Measurements from ENCODE around the gene BCAS3.

DNA sequence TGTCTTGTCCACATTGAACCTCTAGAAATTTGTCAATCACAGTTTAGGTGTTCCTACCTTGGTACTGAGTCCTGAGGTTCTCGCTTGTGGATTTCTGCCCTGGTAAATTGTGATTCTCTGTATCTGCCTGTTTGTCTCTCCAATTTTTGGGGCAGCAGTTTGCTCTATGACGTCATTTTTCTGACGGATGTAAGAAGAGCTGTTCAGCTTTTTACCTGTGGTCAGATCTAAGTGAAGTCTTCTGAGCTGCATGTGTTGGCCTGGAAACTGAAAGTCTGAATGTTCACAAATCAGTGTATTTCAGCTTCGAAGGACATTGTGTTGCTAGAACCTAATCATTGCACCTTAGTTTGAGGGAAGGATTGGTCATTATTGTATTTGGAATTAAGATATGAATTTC is 63.4 kb downstream of the BCAS3 start:
- TF ChIP-seq EZH2phosphoT487 (IDR thresholded peaks at IDR 0.05; ENCODE audit: borderline replicate concordance) (no peak), POLR2A (IDR thresholded peaks at IDR 0.05; ENCODE audit: borderline replicate concordance, extremely low read depth, insufficient read depth, insufficient read length) (no peak), JUND (IDR thresholded peaks at IDR 0.05) (no peak), FOSL1 (IDR thresholded peaks at IDR 0.05; ENCODE audit: low read depth) (no peak), SP1 (IDR thresholded peaks at IDR 0.05; ENCODE audit: low read depth) (no peak), RAD21 (IDR thresholded peaks at IDR 0.05; ENCODE audit: low read depth) (no peak), EGR1 (IDR thresholded peaks at IDR 0.05; ENCODE audit: low read depth) (no peak), EZH2 (IDR thresholded peaks at IDR 0.05) (no peak), YY1 (IDR thresholded peaks at IDR 0.05; ENCODE audit: extremely low read depth, insufficient replicate concordance, low read depth, low read length) (no peak), POLR2AphosphoS5 (IDR thresholded peaks at IDR 0.05; ENCODE audit: low read depth, low read length) (no peak)
- TF ChIP-seq, protein P1, sequence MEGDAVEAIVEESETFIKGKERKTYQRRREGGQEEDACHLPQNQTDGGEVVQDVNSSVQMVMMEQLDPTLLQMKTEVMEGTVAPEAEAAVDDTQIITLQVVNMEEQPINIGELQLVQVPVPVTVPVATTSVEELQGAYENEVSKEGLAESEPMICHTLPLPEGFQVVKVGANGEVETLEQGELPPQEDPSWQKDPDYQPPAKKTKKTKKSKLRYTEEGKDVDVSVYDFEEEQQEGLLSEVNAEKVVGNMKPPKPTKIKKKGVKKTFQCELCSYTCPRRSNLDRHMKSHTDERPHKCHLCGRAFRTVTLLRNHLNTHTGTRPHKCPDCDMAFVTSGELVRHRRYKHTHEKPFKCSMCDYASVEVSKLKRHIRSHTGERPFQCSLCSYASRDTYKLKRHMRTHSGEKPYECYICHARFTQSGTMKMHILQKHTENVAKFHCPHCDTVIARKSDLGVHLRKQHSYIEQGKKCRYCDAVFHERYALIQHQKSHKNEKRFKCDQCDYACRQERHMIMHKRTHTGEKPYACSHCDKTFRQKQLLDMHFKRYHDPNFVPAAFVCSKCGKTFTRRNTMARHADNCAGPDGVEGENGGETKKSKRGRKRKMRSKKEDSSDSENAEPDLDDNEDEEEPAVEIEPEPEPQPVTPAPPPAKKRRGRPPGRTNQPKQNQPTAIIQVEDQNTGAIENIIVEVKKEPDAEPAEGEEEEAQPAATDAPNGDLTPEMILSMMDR (IDR thresholded peaks at IDR 0.05 in 2 of 3, conservative IDR thresholded peaks at IDR 0.05 in 1 of 3; ENCODE audit: borderline replicate concordance in 1 of 3, insufficient read depth in 1 of 3, low read depth in 2 of 3, low read length in 2 of 3) = no peak
- TF ChIP-seq, protein P2, sequence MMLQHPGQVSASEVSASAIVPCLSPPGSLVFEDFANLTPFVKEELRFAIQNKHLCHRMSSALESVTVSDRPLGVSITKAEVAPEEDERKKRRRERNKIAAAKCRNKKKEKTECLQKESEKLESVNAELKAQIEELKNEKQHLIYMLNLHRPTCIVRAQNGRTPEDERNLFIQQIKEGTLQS (IDR thresholded peaks at IDR 0.05) = no peak
- TF ChIP-seq, protein P3, sequence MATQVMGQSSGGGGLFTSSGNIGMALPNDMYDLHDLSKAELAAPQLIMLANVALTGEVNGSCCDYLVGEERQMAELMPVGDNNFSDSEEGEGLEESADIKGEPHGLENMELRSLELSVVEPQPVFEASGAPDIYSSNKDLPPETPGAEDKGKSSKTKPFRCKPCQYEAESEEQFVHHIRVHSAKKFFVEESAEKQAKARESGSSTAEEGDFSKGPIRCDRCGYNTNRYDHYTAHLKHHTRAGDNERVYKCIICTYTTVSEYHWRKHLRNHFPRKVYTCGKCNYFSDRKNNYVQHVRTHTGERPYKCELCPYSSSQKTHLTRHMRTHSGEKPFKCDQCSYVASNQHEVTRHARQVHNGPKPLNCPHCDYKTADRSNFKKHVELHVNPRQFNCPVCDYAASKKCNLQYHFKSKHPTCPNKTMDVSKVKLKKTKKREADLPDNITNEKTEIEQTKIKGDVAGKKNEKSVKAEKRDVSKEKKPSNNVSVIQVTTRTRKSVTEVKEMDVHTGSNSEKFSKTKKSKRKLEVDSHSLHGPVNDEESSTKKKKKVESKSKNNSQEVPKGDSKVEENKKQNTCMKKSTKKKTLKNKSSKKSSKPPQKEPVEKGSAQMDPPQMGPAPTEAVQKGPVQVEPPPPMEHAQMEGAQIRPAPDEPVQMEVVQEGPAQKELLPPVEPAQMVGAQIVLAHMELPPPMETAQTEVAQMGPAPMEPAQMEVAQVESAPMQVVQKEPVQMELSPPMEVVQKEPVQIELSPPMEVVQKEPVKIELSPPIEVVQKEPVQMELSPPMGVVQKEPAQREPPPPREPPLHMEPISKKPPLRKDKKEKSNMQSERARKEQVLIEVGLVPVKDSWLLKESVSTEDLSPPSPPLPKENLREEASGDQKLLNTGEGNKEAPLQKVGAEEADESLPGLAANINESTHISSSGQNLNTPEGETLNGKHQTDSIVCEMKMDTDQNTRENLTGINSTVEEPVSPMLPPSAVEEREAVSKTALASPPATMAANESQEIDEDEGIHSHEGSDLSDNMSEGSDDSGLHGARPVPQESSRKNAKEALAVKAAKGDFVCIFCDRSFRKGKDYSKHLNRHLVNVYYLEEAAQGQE (IDR thresholded peaks at IDR 0.05; ENCODE audit: low read depth) = no peak
- TF ChIP-seq, protein P4, sequence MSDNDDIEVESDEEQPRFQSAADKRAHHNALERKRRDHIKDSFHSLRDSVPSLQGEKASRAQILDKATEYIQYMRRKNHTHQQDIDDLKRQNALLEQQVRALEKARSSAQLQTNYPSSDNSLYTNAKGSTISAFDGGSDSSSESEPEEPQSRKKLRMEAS (IDR thresholded peaks at IDR 0.05) = no peak

Measured in HCT116 (cell line).